HEK293 (cell line): ENCODE data around the gene PACS1.

Experiments used
- CTCF ChIA-PET: fragments of 350-600 bp; formaldehyde crosslinking; extraction: SDS; loops from one replicate; lab custom pipeline; 2021; ENCODE audit warnings: antibody characterized with exemption; lab: Yijun Ruan, JAX
- POLR2A ChIA-PET: fragments of 300-600 bp; formaldehyde crosslinking; extraction: SDS; loops from one replicate; lab custom pipeline; 2020; ENCODE audit warnings: antibody characterized with exemption, inconsistent platforms; lab: Yijun Ruan, JAX
- H3K27ac ChIP-seq: fragments of 200-500 bp; sonication (Bioruptor generic); 2 replicates; pipeline ENCODE4 v1.5.1; 2014; ENCODE audit warnings: low read depth, low read length, control low read depth, inconsistent platforms; ENCODE audit errors: extremely low read depth
- H3K36me3 ChIP-seq, 2 experiments: fragments of 200-500 bp in 1 of 2; sonication (Bioruptor generic) in 1 of 2; 1 replicate in 1 of 2; 2 replicates in 1 of 2; pipeline ENCODE4 v1.5.1; 2014 to 2017; ENCODE audit warnings: inconsistent platforms in 2 of 2, low read length in 2 of 2; ENCODE audit not compliant: control insufficient read depth in 2 of 2, insufficient read depth in 1 of 2
- H3K4me1 ChIP-seq: fragments of 200-500 bp; sonication (Bioruptor generic); 2 replicates; pipeline ENCODE4 v1.5.1; 2014; ENCODE audit warnings: mild to moderate bottlenecking, low read length, inconsistent platforms; ENCODE audit not compliant: control insufficient read depth, insufficient read depth
- H3K4me3 ChIP-seq: 2 replicates; pipeline ENCODE4 v1.5.1; 2011; ENCODE audit warnings: low read depth, mild to moderate bottlenecking, control low read depth, low read length, moderate library complexity
- H3K9me3 ChIP-seq: fragments of 200-500 bp; sonication (Bioruptor generic); 2 replicates; pipeline ENCODE4 v1.5.1; 2014; ENCODE audit warnings: low read depth, low read length, inconsistent platforms; ENCODE audit not compliant: control insufficient read depth, insufficient read depth
- GFI1B ChIP-seq: fragments of 450-650 bp; formaldehyde crosslinking; IDR thresholded peaks from 2 replicates; pipeline ENCODE4 v1.5.1; 2016; ENCODE audit warnings: missing biosample characterization, missing genetic modification characterization
- KLF10 ChIP-seq: fragments of 450-650 bp; IDR thresholded peaks from 2 replicates; pipeline ENCODE4 v1.5.1; 2018; ENCODE audit warnings: missing biosample characterization, mild to moderate bottlenecking, missing genetic modification characterization
- MYNN ChIP-seq: fragments of 450-650 bp; formaldehyde crosslinking; IDR thresholded peaks from 2 replicates; pipeline ENCODE4 v1.5.1; 2016; ENCODE audit warnings: missing biosample characterization, missing genetic modification characterization, borderline replicate concordance
- PRDM6 ChIP-seq: fragments of 450-650 bp; formaldehyde crosslinking; IDR thresholded peaks from 2 replicates; pipeline ENCODE4 v1.5.1; 2017; ENCODE audit warnings: missing biosample characterization, missing genetic modification characterization
- SETDB1 ChIP-seq: IDR thresholded peaks from one replicate; pipeline ENCODE4 v1.6.1; 2017; ENCODE audit warnings: mild to moderate bottlenecking, low read length, moderate library complexity, mixed read lengths; ENCODE audit not compliant: insufficient read length
- YY1 ChIP-seq: fragments of 450-650 bp; formaldehyde crosslinking; IDR thresholded peaks from 2 replicates; pipeline ENCODE4 v1.5.1; 2018; ENCODE audit warnings: missing biosample characterization, missing genetic modification characterization
- YY2 ChIP-seq: fragments of 450-650 bp; formaldehyde crosslinking; IDR thresholded peaks from 2 replicates; pipeline ENCODE4 v1.5.1; 2016; ENCODE audit warnings: missing biosample characterization, missing genetic modification characterization
- ZEB2 ChIP-seq: fragments of 450-650 bp; formaldehyde crosslinking; IDR thresholded peaks from 2 replicates; pipeline ENCODE4 v1.5.1; 2016; ENCODE audit warnings: missing biosample characterization, missing genetic modification characterization
- ZFP3 ChIP-seq: fragments of 450-650 bp; formaldehyde crosslinking; IDR thresholded peaks from 2 replicates; pipeline ENCODE4 v1.5.1; 2016; ENCODE audit warnings: low read depth, missing biosample characterization, missing genetic modification characterization
- ZNF114 ChIP-seq: fragments of 450-650 bp; formaldehyde crosslinking; IDR thresholded peaks from 2 replicates; pipeline ENCODE4 v1.5.0; 2017; ENCODE audit warnings: missing biosample characterization, missing genetic modification characterization
- ZNF16 ChIP-seq: fragments of 450-650 bp; formaldehyde crosslinking; IDR thresholded peaks from 2 replicates; pipeline ENCODE4 v1.5.1; 2016; ENCODE audit warnings: low read depth, missing biosample characterization, missing genetic modification characterization
- ZNF184 ChIP-seq: fragments of 450-650 bp; IDR thresholded peaks from 2 replicates; pipeline ENCODE4 v1.5.1; 2018; ENCODE audit warnings: missing biosample characterization, mild to moderate bottlenecking, missing genetic modification characterization
- ZNF24 ChIP-seq: fragments of 450-650 bp; formaldehyde crosslinking; IDR thresholded peaks from 2 replicates; pipeline ENCODE4 v1.5.1; 2016; ENCODE audit warnings: missing biosample characterization, missing genetic modification characterization
- ZNF266 ChIP-seq: fragments of 450-650 bp; formaldehyde crosslinking; IDR thresholded peaks from 2 replicates; pipeline ENCODE4 v1.5.1; 2016; ENCODE audit warnings: missing biosample characterization, missing genetic modification characterization, low read depth
- ZNF354C ChIP-seq: fragments of 450-650 bp; formaldehyde crosslinking; IDR thresholded peaks from 2 replicates; pipeline ENCODE4 v1.5.1; 2016; ENCODE audit warnings: missing biosample characterization, missing genetic modification characterization, low read depth, borderline replicate concordance
- ZNF394 ChIP-seq: fragments of 450-650 bp; formaldehyde crosslinking; IDR thresholded peaks from 2 replicates; pipeline ENCODE4 v1.5.1; 2016; ENCODE audit warnings: missing biosample characterization, missing genetic modification characterization, mild to moderate bottlenecking, moderate library complexity, borderline replicate concordance
- ZNF514 ChIP-seq: fragments of 450-650 bp; formaldehyde crosslinking; IDR thresholded peaks from 2 replicates; pipeline ENCODE4 v1.5.1; 2016; ENCODE audit warnings: missing biosample characterization, missing genetic modification characterization
- ZNF548 ChIP-seq: fragments of 450-650 bp; formaldehyde crosslinking; IDR thresholded peaks from 2 replicates; pipeline ENCODE4 v1.5.1; 2016; ENCODE audit warnings: missing biosample characterization, missing genetic modification characterization
- ZNF776 ChIP-seq: fragments of 450-650 bp; formaldehyde crosslinking; IDR thresholded peaks from 2 replicates; pipeline ENCODE4 v1.5.0; 2017; ENCODE audit warnings: missing biosample characterization, missing genetic modification characterization, borderline replicate concordance
- ZNF791 ChIP-seq: fragments of 450-650 bp; formaldehyde crosslinking; IDR thresholded peaks from 2 replicates; pipeline ENCODE4 v1.5.1; 2016; ENCODE audit warnings: missing biosample characterization, missing genetic modification characterization
- ZNF792 ChIP-seq: fragments of 450-650 bp; formaldehyde crosslinking; IDR thresholded peaks from 2 replicates; pipeline ENCODE4 v1.5.1; 2016; ENCODE audit warnings: missing biosample characterization, missing genetic modification characterization
- ZNF843 ChIP-seq: fragments of 450-650 bp; formaldehyde crosslinking; IDR thresholded peaks from 2 replicates; pipeline ENCODE4 v1.5.1; 2016; ENCODE audit warnings: missing biosample characterization, missing genetic modification characterization
- ZSCAN18 ChIP-seq: fragments of 450-650 bp; formaldehyde crosslinking; IDR thresholded peaks from 2 replicates; pipeline ENCODE4 v1.5.1; 2016; ENCODE audit warnings: missing biosample characterization, missing genetic modification characterization
- ZSCAN30 ChIP-seq: fragments of 450-650 bp; IDR thresholded peaks from 2 replicates; pipeline ENCODE4 v1.5.1; 2018; ENCODE audit warnings: missing biosample characterization, mild to moderate bottlenecking, missing genetic modification characterization, moderate library complexity

The PACS1 gene

GRCh38 chr11:66233301-66233700 lies 163.2 kb downstream of the PACS1 start:
- Histone ChIP-seq H3K9me3 (no peaks in the 10 kb centered on the region), H3K36me3 (peaks cover 0 to 65% of the 10 kb centered on the region in 2 experiments; a peak in 2 of 3 replicates), H3K4me1 (no peaks in the 10 kb centered on the region), H3K4me3 (no peak overlapping the region), H3K27ac (no peak overlapping the region)
- CTCF ChIA-PET, result interaction anchor here (0.7 to 1.1 kb wide), 2 partner anchors 10 to 115 kb away, joined by 5 read pairs; no protein-coding TSS in a partner anchor
- POLR2A ChIA-PET, result interaction anchor here (0.5 kb wide), 1 partner anchor 114 kb away, joined by 9 read pairs; no protein-coding TSS in a partner anchor
- no peak for TF ChIP-seq ZNF514 (tag by site-specific recombination)
- TF ChIP-seq ZNF24 (tag by site-specific recombination), result no peak
- no peak for TF ChIP-seq ZNF354C (tag by site-specific recombination)
- no peak for TF ChIP-seq PRDM6
- TF ChIP-seq ZNF266 (tag by site-specific recombination), result no peak
- TF ChIP-seq GFI1B (tag by site-specific recombination), result no peak
- no peak for TF ChIP-seq KLF10 (tag by site-specific recombination)
- TF ChIP-seq ZNF776, result no peak
- no peak for TF ChIP-seq ZFP3 (tag by site-specific recombination)

GRCh38 chr11:66235141-66235540 lies 165.1 kb downstream of the PACS1 start:
- ChIA-PET CTCF (interaction anchor here (2.5 kb wide), 1 partner anchor 13 kb away, joined by 14 read pairs; no protein-coding TSS in a partner anchor), POLR2A (no interaction called here)
- no peaks in the 10 kb centered on the region for H3K4me1 ChIP-seq
- TF ChIP-seq ZNF843 (no peak), ZFP3 (tag by site-specific recombination) (no peak), ZSCAN30 (tag by site-specific recombination) (no peak), ZEB2 (tag by site-specific recombination) (no peak), ZNF184 (no peak), YY2 (no peak), ZNF114 (tag by site-specific recombination) (no peak), SETDB1 (no peak), ZNF394 (no peak), ZNF792 (tag by site-specific recombination) (no peak), ZNF791 (tag by site-specific recombination) (no peak), YY1 (tag by site-specific recombination) (no peak), ZSCAN18 (tag by site-specific recombination) (no peak), ZNF548 (no peak), MYNN (tag by site-specific recombination) (no peak), ZNF16 (tag by site-specific recombination) (no peak)
- no peak overlapping the region for H3K27ac ChIP-seq
- H3K36me3 ChIP-seq, result peaks cover 0 to 76% of the 10 kb centered on the region in 2 experiments; a peak in 2 of 3 replicates
- H3K9me3 ChIP-seq, result no peaks in the 10 kb centered on the region
- no peak overlapping the region for H3K4me3 ChIP-seq
